HG03469 (cell line): ENCODE data around the gene LMF1.

Experiments
- ATAC-seq: cut with Tn5 transposase; IDR thresholded peaks from one replicate; pipeline ENCODE4 v1.9.1; 2021; ENCODE audit warnings: mild to moderate bottlenecking, moderate library complexity, moderate number of reproducible peaks; ENCODE audit not compliant: unreplicated experiment

The LMF1 gene

DNA sequence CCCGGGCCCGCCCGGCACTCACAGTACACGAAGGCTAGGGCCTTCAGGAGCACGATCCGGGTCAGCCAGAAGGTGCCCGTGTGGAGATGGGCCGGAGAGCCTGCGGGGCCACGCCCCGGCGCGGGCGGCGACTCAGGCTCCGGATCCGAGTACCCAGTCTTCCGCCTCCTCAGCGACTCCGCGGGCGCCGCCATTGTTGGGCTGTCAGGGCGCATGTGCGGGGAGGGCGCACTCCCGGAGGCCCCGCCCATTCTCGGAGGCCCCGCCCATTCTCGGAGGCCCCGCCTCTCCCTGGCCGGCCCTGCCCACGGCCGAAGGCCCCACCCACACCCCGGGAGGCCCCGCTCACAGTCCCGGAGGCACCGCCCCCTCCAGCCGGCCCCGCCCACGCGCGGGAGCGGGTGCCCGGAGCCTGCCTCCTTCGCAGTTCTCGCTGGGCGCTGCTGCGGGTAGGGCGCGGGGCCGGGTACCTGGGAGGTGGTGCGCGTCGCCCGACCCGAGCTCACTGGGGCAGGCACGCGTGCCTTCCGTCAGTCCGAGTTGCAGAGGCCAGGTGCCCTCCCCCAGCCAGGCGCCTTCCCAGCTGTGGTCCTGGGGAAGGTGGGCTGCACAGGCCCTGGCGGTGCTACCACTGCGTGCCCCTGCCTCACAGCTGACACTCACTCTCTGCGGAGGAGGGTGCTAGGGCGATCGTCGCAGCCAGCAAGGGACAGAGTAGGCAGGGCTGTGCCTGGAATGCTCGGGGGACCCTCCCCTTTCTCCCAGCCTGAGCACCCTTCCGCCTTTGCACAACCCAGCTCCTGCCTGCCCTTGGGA, at the start of gene LMF1:
Gene LMF1 (minus strand): TSS at position 219 of the 816 bp plus-strand sequence. CDS start 4 bp downstream, at position 215.
- ATAC-seq: peak; percentile 72

- no peak for ATAC-seq
These were observed 49.3 kb upstream of the LMF1 start for GRCh38 chr16:1020091-1020399.

DNA sequence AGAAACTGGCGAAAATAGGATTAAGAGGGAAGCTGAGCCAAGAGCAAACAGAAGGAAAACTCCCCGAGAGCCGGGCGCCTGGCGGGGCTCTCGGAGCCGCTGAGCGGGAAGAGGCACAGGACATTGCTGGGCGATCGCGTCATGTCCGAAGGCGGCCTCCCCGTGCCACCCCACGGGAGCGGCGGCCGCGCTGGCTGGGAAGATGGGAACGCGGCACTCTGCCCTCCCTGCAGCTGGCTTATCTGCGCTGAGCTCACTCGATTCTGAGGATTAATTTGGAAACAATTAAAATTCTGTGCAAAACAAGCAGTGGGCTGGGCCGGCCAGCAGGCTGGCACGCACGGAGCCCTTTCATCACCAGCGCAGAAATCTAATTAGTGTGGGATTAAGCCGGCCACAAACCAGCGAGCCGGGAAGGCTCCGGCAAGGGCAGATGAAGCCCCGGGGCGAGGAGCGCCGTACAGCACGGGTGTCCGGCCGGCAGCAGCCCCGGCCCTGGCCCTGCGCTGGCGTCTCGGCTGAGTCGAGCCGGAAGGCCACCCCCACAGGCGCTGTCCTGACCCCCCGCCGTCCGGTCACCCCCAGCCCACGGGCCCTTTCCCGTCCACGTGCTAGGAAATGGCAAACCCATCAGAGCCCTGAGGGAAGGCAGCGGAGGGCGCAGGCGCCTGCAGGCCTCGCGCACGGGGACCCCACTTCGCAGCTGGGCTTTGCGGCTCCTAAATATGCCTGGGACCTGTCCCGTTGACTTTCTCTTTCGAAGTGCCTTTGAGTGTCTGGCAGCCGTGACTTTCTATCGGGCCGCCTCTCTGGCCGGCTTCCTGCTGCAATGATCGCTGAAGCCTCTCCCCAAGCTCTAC, 48.7 kb upstream of the LMF1 start:
- no peak for ATAC-seq

DNA sequence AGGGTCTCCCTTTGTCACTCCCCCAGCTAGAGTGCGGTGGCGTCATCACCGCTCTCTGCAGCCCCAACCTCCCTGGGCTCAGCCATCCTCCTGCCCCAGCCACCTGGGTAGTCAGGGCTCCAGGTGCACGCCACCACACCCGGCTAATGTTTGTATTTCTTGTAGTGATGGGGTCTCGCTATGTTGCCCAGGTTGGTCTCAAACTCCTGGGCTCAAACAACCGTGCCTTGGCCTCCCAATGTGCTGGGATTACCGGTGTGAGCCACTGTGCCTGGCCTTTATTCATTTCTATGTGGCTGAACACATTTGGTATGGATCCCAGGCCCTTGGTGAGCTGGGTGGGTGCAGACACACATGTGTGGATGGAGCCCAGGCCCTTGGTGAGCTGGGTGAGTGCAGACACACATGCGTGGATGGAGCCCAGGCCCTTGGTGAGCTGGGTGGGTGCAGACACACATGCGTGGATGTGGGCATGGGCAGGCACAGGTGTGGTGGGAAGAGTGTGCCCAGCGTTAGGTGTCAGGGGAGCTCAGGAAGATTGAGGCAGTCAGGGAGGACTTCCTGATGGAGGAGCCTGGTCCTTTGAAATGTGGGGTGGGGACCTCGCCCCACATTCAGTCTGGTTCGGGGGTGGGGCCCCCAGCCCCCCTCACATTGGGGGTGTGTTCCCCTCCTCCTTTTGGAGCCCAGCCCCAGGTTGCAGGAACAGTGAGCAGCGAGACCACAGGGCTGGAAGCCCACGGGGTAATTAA, 47.8 kb upstream of the LMF1 start:
- no peak for ATAC-seq

GRCh38 chr16:1014771-1015495, 44.1 kb upstream of the LMF1 start:
- no peak for ATAC-seq

DNA sequence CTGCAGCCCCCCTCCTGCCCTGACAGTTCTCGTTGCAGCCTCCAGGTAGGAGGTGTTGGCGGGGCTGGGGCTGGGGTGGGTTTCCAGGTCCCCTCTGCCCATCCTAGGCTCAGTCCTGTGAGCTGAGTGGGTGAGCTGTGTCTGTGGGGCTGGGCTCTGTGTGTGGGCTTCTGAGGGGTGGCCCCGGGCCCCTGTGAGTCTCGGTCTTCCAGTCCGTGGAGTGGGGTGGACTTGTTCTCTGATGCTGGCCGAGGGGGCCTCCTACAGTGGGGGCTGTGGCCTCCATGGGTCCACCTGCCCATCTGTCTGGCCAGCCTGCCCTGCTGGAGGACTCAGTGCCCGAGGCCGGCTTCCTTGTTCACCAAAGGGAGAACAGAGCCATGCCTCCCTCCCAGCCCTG, 43.4 kb upstream of the LMF1 start:
- ATAC-seq: no peak

- no peak for ATAC-seq
These were observed 42.8 kb upstream of the LMF1 start for GRCh38 chr16:1013593-1013900.

- ATAC-seq: no peak
These were observed 42.2 kb upstream of the LMF1 start for GRCh38 chr16:1012722-1013592.

DNA sequence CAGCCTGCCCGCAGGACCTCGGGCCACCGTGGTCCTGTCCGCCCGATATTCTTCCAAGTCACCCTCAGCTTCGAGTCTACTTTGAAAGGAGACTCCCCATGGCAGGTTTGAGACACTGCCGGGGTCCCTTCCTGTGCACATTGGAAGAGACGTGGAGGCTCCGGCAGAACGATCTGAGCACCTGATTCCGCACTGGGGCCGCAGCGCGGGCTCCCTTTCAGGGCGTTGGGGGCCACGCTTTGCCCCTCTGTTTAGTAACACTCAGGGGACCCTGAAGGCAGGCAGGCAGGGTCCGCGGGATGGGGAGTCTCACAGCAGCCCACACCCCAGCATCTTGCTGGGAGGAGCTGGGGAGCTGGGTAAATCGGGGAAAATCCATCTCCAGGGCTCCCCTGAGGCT, 41.4 kb upstream of the LMF1 start:
- ATAC-seq: no peak

DNA sequence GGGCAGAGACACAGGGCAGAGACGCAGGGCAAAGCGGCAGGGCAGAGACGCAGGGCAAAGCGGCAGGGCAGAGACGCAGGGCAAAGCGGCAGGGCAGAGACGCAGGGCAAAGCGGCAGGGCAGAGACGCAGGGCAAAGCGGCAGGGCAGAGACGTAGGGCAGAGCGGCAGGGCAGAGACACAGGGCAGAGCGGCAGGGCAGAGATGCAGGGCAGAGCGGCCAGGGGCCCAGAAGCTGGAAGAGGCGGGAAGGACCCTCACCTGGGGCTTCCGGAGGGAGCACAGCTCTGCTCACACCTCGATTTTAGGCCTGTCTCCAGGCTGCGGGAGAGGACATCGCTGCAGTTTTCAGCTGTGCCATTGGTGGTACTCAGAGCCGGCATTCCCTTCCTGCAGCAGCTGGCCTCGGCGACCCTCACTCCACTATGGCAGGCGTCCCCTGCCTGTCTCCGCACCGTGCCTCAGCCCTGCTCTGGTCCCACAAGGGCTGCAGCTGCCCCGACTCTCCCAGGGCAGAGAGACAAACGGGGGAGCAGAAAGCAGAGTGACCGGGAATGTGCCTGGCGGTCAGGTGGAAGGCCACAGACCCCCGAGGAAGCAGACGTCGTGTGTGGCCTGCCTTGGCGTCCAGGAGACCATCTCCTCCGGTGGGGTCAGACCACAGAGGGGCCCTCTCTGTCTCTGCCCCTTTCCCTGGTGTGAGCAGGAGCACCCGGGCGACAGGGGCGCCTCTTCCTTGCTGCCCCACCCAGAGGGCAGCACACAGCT, 40.7 kb upstream of the LMF1 start:
- no peak for ATAC-seq

GRCh38 chr16:1010815-1011214, 40.0 kb upstream of the LMF1 start:
- ATAC-seq: no peak

DNA sequence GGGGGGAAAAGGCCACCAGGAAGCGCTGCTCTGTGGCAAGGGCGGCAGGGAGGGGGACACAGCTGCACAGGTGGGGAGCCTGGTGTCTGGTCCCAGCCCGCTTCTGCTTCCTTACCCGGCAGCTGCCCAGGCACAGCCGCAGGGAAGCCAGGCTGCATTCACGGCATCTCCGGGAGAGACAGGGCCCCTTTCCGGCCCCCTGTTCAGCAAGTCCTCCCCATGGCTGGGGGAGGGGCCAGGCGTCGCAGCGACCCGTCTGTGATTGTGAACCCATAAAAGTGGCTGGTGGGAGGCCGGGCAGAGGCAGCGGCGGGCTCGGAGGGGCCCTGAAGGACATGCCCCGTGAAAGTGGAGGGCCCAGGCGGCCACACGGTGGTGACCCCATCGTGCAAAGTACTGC, 39.5 kb upstream of the LMF1 start:
- no peak for ATAC-seq

- ATAC-seq: no peak
These were observed 38.8 kb upstream of the LMF1 start for GRCh38 chr16:1009358-1010150.

GRCh38 chr16:1008085-1008484, 37.3 kb upstream of the LMF1 start:
- ATAC-seq: no peak

DNA sequence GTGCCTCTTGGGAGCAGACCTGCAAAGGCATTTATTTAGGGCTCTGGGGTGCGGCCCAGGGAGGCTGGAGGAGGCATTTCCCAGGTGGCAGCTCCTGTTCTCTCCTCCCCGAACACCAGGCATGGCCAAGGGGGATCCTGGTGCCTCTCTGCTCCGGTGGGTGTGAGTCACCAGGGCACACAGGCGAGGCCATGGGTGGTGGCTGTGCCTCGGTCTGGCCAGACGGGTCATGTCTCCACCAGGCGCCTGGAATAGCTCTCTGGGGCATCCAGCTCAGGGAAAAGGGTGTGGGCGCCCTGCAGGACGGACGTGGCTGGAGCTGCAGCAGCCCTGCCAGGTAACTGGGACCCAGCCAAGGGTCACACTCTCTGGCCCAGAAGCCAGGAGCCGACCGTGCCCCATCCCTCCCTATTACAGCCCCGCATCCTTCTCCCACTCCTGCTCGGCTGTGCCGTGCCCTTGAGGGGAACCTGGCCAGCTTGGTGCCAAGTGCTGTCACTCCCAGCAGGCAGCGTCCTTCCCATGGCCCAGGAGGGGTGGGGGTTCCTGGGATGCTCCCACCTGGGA, 36.6 kb upstream of the LMF1 start:
- ATAC-seq: no peak

DNA sequence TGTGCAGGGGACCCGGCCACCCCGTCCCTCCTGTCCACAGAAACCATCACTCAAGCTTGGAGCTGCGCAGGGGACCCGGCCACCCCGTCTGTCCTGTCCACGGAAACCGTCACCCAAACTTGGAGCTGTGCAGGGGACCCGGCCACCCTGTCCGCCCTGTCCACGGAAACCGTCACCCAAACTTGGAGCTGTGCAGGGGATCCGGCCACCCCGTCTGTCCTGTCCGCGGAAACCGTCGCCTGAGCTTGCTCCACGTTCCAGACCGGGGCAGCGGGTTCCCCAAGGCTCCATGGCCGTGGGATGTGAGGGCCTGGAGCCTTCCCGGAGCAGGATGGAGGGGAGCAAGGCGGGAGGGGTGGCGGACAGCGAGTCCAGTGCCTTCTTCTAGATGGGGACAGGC, 36.0 kb upstream of the LMF1 start:
- no peak for ATAC-seq

DNA sequence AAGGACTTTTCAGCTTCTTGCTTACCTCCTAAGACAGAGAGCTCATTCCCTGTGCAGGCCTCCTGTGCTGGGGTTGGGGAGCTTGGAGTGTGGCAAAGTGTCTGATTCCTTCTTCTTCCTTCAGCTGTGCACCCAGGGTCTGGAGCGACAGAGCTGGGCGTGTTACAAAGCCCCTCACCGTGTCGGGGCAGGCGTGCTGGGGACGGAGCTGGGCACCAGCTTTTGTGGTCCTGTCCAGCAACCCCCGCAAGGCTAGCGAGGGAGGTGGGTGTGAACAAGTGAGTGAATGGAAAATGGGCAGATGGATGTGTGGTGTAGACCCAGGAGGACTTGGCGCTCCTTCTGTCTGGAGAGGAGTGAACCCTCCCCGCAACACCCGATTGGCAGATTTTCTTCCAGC, 34.5 kb upstream of the LMF1 start:
- no peak for ATAC-seq
